H9 (cell line): ENCODE measurements around the gene BPIFA3. TPM values are rescaled to one million over a fixed set of nuclear protein-coding genes. Genes with fewer than 3 reads are reported as not detected.

Source experiments
- DNase-seq: peaks from one replicate; pipeline ENCODE4 v3.0.0-alpha.2; 2017
- H2AFZ ChIP-seq: one replicate; pipeline ENCODE4 v1.6.1; 2013; ENCODE audit warnings: mild to moderate bottlenecking, low read length, control low read depth, moderate library complexity
- H2AK5ac ChIP-seq: 2 replicates; pipeline ENCODE4 v1.6.1; 2013; ENCODE audit warnings: low read length, control low read depth, mixed read lengths; ENCODE audit not compliant: insufficient read length
- H2BK120ac ChIP-seq: one replicate; pipeline ENCODE4 v1.6.1; 2013; ENCODE audit warnings: low read depth, mild to moderate bottlenecking, low read length, control low read depth, inconsistent platforms; ENCODE audit not compliant: poor library complexity, severe bottlenecking
- H2BK12ac ChIP-seq: 2 replicates; pipeline ENCODE4 v1.6.1; 2013; ENCODE audit warnings: low read length, control low read depth, mixed read lengths, low read depth; ENCODE audit not compliant: insufficient read length
- H2BK15ac ChIP-seq: 2 replicates; pipeline ENCODE4 v1.6.1; 2013; ENCODE audit warnings: low read depth, low read length, control low read depth
- H2BK20ac ChIP-seq: one replicate; pipeline ENCODE4 v1.6.1; 2013; ENCODE audit warnings: low read depth, mild to moderate bottlenecking, low read length, control low read depth, inconsistent platforms; ENCODE audit not compliant: poor library complexity, severe bottlenecking
- H2BK5ac ChIP-seq: 2 replicates; pipeline ENCODE4 v1.6.1; 2013; ENCODE audit warnings: low read length, control low read depth, mixed read lengths; ENCODE audit not compliant: insufficient read length
- H3K14ac ChIP-seq: 2 replicates; pipeline ENCODE4 v1.6.1; 2013; ENCODE audit warnings: low read length, control low read depth; ENCODE audit not compliant: insufficient read depth
- H3K18ac ChIP-seq: 2 replicates; pipeline ENCODE4 v1.6.1; 2013; ENCODE audit warnings: low read depth, mild to moderate bottlenecking, mixed read lengths, low read length, control low read depth; ENCODE audit not compliant: insufficient read length
- H3K23ac ChIP-seq: 2 replicates; pipeline ENCODE4 v1.6.1; 2013; ENCODE audit warnings: low read length, control low read depth, mixed read lengths, low read depth; ENCODE audit not compliant: insufficient read length
- H3K23me2 ChIP-seq: 2 replicates; pipeline ENCODE4 v1.6.1; 2013; ENCODE audit warnings: low read depth, mild to moderate bottlenecking, mixed read lengths, low read length, control low read depth; ENCODE audit not compliant: insufficient read length, poor library complexity, severe bottlenecking
- H3K27ac ChIP-seq: 2 replicates; pipeline ENCODE4 v1.5.1; 2013; ENCODE audit warnings: low read length, control low read depth, mixed read lengths, low read depth; ENCODE audit not compliant: insufficient read length
- H3K27me3 ChIP-seq: 2 replicates; pipeline ENCODE4 v1.6.1; 2013; ENCODE audit warnings: low read length, control low read depth, inconsistent platforms; ENCODE audit not compliant: insufficient read depth
- H3K4ac ChIP-seq: 2 replicates; pipeline ENCODE4 v1.6.1; 2013; ENCODE audit warnings: low read depth, mild to moderate bottlenecking, control low read depth, inconsistent platforms, low read length, moderate library complexity
- H3K4me1 ChIP-seq: 2 replicates; pipeline ENCODE4 v1.6.1; 2013; ENCODE audit warnings: low read length, control low read depth, inconsistent platforms; ENCODE audit not compliant: insufficient read depth
- H3K4me2 ChIP-seq: 2 replicates; pipeline ENCODE4 v1.6.1; 2013; ENCODE audit warnings: low read length, control low read depth, mixed read lengths; ENCODE audit not compliant: insufficient read length, insufficient read depth
- H3K56ac ChIP-seq: 2 replicates; pipeline ENCODE4 v1.6.1; 2013; ENCODE audit warnings: low read depth, mild to moderate bottlenecking, mixed read lengths, low read length, control low read depth; ENCODE audit not compliant: insufficient read length
- H3K79me1 ChIP-seq: 2 replicates; pipeline ENCODE4 v1.6.1; 2013; ENCODE audit warnings: low read depth, mild to moderate bottlenecking, moderate library complexity, low read length, control low read depth, inconsistent platforms; ENCODE audit not compliant: insufficient read depth, poor library complexity, severe bottlenecking
- H3K79me2 ChIP-seq: 2 replicates; pipeline ENCODE4 v1.6.1; 2013; ENCODE audit warnings: low read length, control low read depth, inconsistent platforms; ENCODE audit not compliant: insufficient read depth
- H3K9ac ChIP-seq: 2 replicates; pipeline ENCODE4 v1.6.1; 2013; ENCODE audit warnings: low read length, control low read depth, mixed read lengths; ENCODE audit not compliant: insufficient read length; ENCODE audit errors: extremely low read depth
- H3K9me3 ChIP-seq: one replicate; pipeline ENCODE4 v1.6.1; 2013; ENCODE audit warnings: low read depth, low read length, inconsistent platforms; ENCODE audit not compliant: control insufficient read depth
- H3T11ph ChIP-seq: one replicate; pipeline ENCODE4 v1.6.1; 2013; ENCODE audit warnings: mild to moderate bottlenecking, low read length, control low read depth, inconsistent platforms
- H4K20me1 ChIP-seq: one replicate; pipeline ENCODE4 v1.6.1; 2013; ENCODE audit not compliant: control insufficient read depth, insufficient read length, insufficient read depth
- H4K5ac ChIP-seq: 2 replicates; pipeline ENCODE4 v1.6.1; 2013; ENCODE audit warnings: low read depth, mild to moderate bottlenecking, mixed read lengths, low read length, control low read depth; ENCODE audit not compliant: insufficient read length
- H4K8ac ChIP-seq: replicated peaks from 2 replicates; pipeline ENCODE4 v1.6.1; 2013; ENCODE audit warnings: low read length, control low read depth, mixed read lengths, low read depth; ENCODE audit not compliant: insufficient read length
- H4K91ac ChIP-seq: 2 replicates; pipeline ENCODE4 v1.6.1; 2013; ENCODE audit warnings: low read depth, mild to moderate bottlenecking, moderate library complexity, mixed read lengths, low read length, control low read depth; ENCODE audit not compliant: insufficient read length
- H3K27ac Mint-ChIP-seq, 3 experiments: 2 replicates in 2 of 3; 3 replicates in 1 of 3; pipeline ENCODE4 v1.8.0; 2020 to 2021; ENCODE audit warnings: mixed read lengths in 3 of 3, mild to moderate bottlenecking in 1 of 3, moderate library complexity in 1 of 3
- H3K27me3 Mint-ChIP-seq: 2 replicates; pipeline ENCODE4 v1.8.0; 2021; ENCODE audit warnings: low read depth, mild to moderate bottlenecking, moderate library complexity, mixed read lengths
- H3K36me3 Mint-ChIP-seq, 3 experiments: 2 replicates in 2 of 3; 3 replicates in 1 of 3; pipeline ENCODE4 v1.8.0; 2020 to 2021; ENCODE audit warnings: low read depth in 3 of 3, mixed read lengths in 3 of 3; ENCODE audit not compliant: insufficient read depth in 1 of 3
- H3K4me1 Mint-ChIP-seq, 2 experiments: 2 replicates each; pipeline ENCODE4 v1.8.0; 2020; ENCODE audit warnings: mixed read lengths in 2 of 2
- H3K4me3 Mint-ChIP-seq, 2 experiments: 2 replicates in 1 of 2; 3 replicates in 1 of 2; pipeline ENCODE4 v1.8.0; 2020 to 2021; ENCODE audit warnings: mild to moderate bottlenecking in 2 of 2, mixed read lengths in 2 of 2, moderate library complexity in 1 of 2
- H3K9me3 Mint-ChIP-seq, 2 experiments: 2 replicates in 1 of 2; 3 replicates in 1 of 2; pipeline ENCODE4 v1.8.0; 2020; ENCODE audit warnings: mild to moderate bottlenecking in 2 of 2, mixed read lengths in 2 of 2, moderate library complexity in 1 of 2
- WGBS: extraction: QIAGEN DNeasy Blood & Tissue Kit; methylation state at CpG from one replicate; pipeline ENCODE4 v1.1.7; 2013; ENCODE audit warnings: missing lambda C conversion rate, low lambda C conversion rate, mixed read lengths; ENCODE audit not compliant: insufficient read length; ENCODE audit errors: extremely low coverage; 5-methylcytosine and 5-hydroxymethylcytosine counted together
- total RNA-seq: library from RNA; stranded (reverse); gene quantifications from 2 replicates; pipeline ENCODE4 v1.2.1, GENCODE V29; 2021
- TF ChIP-seq, protein P1 (sequence below): fragments of 200-600 bp; sonication (generic); conservative IDR thresholded peaks from 3 replicates; pipeline ENCODE4 v1.8.0; 2021; ENCODE audit warnings: antibody characterized with exemption, mild to moderate bottlenecking

BPIFA3 gene
- total RNA-seq, 1 experiment from 2014 or later, result not detected

DNA sequence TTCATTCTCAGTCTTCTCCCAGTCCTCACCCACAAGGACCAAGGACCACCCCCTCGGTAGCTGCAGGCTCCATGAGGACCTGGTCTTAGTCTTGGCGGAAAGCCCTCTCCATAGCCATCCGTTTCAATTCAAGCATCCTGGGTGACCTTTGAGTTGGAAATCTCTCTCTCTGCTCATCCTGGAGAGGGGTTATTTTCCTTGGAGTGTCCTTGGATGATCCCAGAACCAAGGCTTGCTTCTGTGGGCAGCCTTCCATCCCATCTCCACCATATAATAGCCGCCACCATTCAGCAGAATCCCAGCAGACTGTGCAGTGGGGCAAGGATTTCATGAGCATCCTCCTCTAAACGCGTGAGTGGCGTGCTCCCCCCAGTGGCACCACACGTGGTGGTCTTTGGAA, 49.3 kb upstream of the BPIFA3 start, which contains the start of gene BPIFA2:
TSS of gene BPIFA2 (plus strand) at position 301 of the 400 bp plus-strand sequence. CDS start 987 bp downstream, outside the sequence.
- Histone ChIP-seq H3K9ac (no peak within 1 kb of the TSS), H3K27ac (no peak within 1 kb of the TSS), H3K18ac (no peak within 1 kb of the TSS), H2BK12ac (no peak within 1 kb of the TSS), H2AFZ (no peak within 1 kb of the TSS), H3K4ac (no peak within 1 kb of the TSS), H4K20me1 (no peaks in the 10 kb centered on the region), H4K5ac (no peak within 1 kb of the TSS), H3K56ac (no peak within 1 kb of the TSS), H3K9me3 (no peaks in the 10 kb centered on the region), H4K91ac (no peak within 1 kb of the TSS), H2BK120ac (no peak within 1 kb of the TSS), H2BK20ac (no peak within 1 kb of the TSS), H2BK15ac (no peak within 1 kb of the TSS), H3T11ph (no peak within 1 kb of the TSS), H2AK5ac (no peak within 1 kb of the TSS), H3K23me2 (no peaks in the 10 kb centered on the region), H3K23ac (no peak within 1 kb of the TSS), H3K4me1 (no peaks in the 10 kb centered on the region), H3K27me3 (no peaks in the 10 kb centered on the region), H3K79me2 (no peaks in the 10 kb centered on the region), H2BK5ac (no peak within 1 kb of the TSS), H3K79me1 (no peaks in the 10 kb centered on the region), H3K14ac (no peak within 1 kb of the TSS), H3K4me2 (no peak within 1 kb of the TSS), H4K8ac (no peak within 1 kb of the TSS)
- Mint-ChIP-seq H3K4me3 (no peak within 1 kb of the TSS), H3K9me3 (peaks cover 27 to 32% of the 10 kb centered on the region in 2 experiments), H3K4me1 (no peaks in the 10 kb centered on the region), H3K27ac (no peak within 1 kb of the TSS; a peak in 1 of 7 replicates), H3K27me3 (peaks cover 13% of the 10 kb centered on the region), H3K36me3 (peaks cover 1 to 8% (median 7%) of the 10 kb centered on the region in 3 experiments; a peak in 5 of 7 replicates)
- DNase-seq, result no peak
- no CpG with 5 or more reads among the region's 8 CpGs for WGBS
- TF ChIP-seq, protein P1, sequence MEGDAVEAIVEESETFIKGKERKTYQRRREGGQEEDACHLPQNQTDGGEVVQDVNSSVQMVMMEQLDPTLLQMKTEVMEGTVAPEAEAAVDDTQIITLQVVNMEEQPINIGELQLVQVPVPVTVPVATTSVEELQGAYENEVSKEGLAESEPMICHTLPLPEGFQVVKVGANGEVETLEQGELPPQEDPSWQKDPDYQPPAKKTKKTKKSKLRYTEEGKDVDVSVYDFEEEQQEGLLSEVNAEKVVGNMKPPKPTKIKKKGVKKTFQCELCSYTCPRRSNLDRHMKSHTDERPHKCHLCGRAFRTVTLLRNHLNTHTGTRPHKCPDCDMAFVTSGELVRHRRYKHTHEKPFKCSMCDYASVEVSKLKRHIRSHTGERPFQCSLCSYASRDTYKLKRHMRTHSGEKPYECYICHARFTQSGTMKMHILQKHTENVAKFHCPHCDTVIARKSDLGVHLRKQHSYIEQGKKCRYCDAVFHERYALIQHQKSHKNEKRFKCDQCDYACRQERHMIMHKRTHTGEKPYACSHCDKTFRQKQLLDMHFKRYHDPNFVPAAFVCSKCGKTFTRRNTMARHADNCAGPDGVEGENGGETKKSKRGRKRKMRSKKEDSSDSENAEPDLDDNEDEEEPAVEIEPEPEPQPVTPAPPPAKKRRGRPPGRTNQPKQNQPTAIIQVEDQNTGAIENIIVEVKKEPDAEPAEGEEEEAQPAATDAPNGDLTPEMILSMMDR, result no peak
